ENCODE results near the gene CRYGB. TPM values are rescaled to one million over a fixed set of nuclear protein-coding genes. Genes with fewer than 3 reads are reported as not detected.

The CRYGB gene
- total and polyA plus RNA-seq, 2 of the 13 experiments (the other 11 are each of a cell fraction or from before 2014, with no cell fraction given) = not detected

GRCh38 chr2:208135794-208136715 is 9.9 kb downstream of the CRYGB start (continued):
- TF ChIP-seq DZIP1 (CRISPR knock-in tag; IDR thresholded peaks at IDR 0.05) = no peak
- TF ChIP-seq THAP7 (CRISPR knock-in tag; IDR thresholded peaks at IDR 0.05) = no peak
- TF ChIP-seq ZBTB26 (CRISPR knock-in tag; IDR thresholded peaks at IDR 0.05; ENCODE audit: borderline replicate concordance) = no peak
- TF ChIP-seq ARHGAP35 (CRISPR knock-in tag; IDR thresholded peaks at IDR 0.05; ENCODE audit: borderline replicate concordance) = no peak
- no peak for TF ChIP-seq PRPF4 (IDR thresholded peaks at IDR 0.05; ENCODE audit: low read depth, low read length, poor library complexity, severe bottlenecking)
- no peak for TF ChIP-seq PAWR (CRISPR knock-in tag; IDR thresholded peaks at IDR 0.05; ENCODE audit: borderline replicate concordance)
- TF ChIP-seq PAF1 (CRISPR knock-in tag; IDR thresholded peaks at IDR 0.05) = no peak
- TF ChIP-seq ASH2L (IDR thresholded peaks at IDR 0.05; ENCODE audit: insufficient read length, low read depth, low read length) = peak; percentile 59
- no peak for TF ChIP-seq TSC22D2 (CRISPR knock-in tag; IDR thresholded peaks at IDR 0.05; ENCODE audit: borderline replicate concordance)
- no peak for TF ChIP-seq RNF219 (CRISPR knock-in tag; IDR thresholded peaks at IDR 0.05)
- no peak for TF ChIP-seq ZNF383 (CRISPR knock-in tag; IDR thresholded peaks at IDR 0.05; ENCODE audit: borderline replicate concordance)
- TF ChIP-seq MYNN (CRISPR knock-in tag; IDR thresholded peaks at IDR 0.05; ENCODE audit: low read depth) = no peak
- no peak for TF ChIP-seq ZNF646 (CRISPR knock-in tag; IDR thresholded peaks at IDR 0.05)

Measured in HepG2 (cell line).